Skin of body (tissue), 2 donors: Measurements from ENCODE around the gene WDFY2. TPM values are rescaled to one million over a fixed set of nuclear protein-coding genes. Genes with fewer than 3 reads are reported as not detected.

Source experiments
- DNase-seq: peaks from one replicate; lab custom pipeline; 2025; lab: John Stamatoyannopoulos, UW
- total RNA-seq: library from RNA; depleted of rRNA; stranded (reverse); fragments of >200 nt; gene quantifications from one replicate; pipeline ENCODE4 v1.2.3, GENCODE V29; 2014

WDFY2 gene
- total RNA-seq, 1 donor from 2014 or later = 28.9 TPM

DNA sequence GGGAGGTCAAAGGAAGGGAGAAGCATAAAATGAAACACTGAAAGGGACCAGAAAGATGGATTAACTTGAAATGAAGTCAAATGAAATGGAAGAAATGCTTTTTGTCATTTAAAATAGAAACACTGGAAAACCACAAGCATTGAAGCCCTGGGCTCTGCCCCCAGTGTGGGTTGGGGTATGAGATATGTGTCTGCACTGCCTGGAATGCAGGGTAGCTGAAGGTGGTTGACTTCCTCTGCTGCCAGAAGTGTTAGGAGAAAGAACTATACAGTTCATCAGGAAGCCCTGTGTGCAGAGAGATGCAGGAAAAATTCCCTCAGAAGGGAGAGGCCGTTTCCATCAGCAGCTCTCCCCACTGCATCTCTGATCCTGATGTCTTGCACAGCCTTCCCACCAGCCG lies 150.5 kb downstream of the WDFY2 start:
- DNase-seq = no peak

DNA sequence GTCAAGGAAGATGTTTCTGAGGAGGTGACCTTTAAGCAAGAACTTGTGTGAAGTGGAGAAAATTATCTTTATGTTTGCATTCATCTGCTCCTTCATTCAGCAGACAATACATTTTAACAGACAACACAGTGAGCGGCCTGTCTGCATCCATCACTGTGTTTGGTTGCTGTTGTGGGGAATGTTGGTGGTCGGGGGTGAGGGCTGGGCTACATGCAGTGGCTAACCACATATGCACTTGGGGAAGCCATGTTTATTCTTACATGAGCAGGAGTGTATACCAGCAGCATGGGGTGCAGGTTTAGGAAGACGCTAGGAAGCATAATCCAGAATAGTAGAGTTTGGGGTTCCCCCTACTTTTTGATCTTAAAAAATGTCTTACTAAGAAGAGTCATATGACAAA lies 153.3 kb downstream of the WDFY2 start:
- no peak for DNase-seq

DNA sequence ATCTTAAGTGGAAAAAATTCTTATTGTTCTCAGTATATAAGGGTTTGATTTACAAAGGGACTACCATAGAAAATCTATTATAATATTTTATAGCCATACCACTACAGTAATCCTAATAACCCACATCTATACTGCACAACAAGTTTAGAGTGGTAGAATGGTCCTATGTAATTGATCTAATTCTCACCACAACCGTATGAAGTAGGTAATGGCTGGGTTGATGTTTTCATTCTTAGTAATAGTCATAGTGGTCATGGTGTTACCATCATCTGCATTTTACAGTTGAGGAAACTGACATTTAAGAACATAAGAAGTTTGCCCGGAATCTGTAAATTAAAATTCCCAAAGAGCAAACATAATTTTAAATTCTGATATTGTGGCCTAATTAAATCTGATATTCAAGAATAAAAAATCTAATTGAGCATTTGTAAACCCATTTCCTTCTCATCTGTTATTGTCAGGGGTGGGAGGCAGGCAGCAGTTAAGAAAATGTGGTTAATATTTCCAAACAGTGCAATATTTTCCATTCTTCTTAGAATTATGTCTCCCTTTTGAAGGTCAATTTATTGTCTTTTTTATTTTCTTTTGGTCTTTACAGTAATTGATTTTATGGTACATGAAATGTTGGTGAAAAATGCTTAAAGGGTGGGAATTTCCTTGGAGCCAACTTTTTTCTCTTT lies 154.1 kb downstream of the WDFY2 start:
- no peak for DNase-seq

DNA sequence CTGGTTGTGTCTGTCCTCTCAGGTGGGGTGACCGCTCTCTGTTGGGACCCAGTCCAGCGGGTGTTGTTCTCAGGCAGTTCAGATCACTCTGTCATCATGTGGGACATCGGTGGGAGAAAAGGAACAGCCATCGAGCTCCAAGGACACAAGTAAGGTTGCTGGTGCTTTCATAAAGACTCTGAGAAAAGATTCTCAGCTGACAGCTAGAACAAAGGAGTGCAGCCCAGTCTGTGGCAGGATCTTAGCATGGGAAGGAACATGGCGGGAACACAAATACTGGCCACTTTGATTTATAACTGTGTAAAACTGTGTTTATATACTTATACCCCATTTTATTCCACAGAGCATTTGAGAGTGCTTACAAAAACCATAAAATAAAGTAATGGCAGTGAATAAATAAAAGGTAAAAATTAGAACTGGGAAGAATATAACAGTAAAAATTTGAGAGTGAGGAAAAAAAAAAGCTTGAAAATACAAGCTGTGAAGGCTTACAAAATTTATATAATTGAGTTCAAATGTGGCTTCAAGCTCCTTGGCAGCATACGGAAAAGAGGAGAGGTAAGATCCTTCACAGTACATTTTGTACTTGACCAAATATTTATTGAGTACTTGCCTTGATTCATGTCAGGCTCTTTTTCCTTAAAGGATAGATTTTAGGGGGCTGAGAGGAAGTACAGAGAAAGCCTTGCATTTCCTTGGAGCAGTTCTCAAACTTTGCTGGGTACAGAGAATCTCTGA lies 154.9 kb downstream of the WDFY2 start:
- no peak for DNase-seq

DNA sequence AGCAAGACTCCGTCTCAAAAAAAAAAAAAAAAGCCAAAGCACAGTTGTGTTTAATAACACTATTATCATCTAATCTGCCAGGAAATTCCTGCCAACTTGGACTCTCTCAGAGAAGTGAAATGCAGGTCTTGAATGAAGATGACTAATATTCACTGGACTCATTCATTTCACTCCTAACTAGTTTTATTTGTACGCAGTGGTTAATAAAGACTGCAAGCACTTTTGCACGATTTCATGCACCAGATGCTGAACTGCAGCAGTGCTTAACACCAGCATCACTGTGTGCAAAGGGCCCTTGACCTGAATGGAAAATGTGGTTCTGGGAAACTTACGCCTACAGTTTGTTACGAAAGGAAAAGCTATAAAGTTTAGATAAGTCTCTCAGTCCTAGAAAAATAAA lies 156.4 kb downstream of the WDFY2 start:
- DNase-seq = peak; percentile 3

DNA sequence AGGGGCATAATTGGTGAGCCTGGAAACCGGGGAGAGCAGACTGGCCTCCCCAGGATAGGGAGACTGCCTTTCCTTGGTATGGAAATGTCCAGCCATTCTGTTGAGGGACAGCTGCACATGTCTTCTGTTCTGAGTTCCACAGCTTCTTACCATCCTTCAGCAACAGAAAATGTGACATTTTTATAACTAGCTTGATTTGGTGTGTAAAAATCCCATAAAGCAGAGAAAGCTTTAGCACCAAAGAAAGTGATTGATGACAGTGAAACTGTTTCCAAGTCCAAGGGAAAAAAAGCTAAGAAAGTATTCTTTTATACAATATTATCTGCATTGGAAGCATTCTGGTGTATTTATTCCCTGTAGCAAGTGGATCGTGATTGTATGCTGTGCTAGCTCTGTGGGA lies 157.8 kb downstream of the WDFY2 start:
- no peak for DNase-seq

DNA sequence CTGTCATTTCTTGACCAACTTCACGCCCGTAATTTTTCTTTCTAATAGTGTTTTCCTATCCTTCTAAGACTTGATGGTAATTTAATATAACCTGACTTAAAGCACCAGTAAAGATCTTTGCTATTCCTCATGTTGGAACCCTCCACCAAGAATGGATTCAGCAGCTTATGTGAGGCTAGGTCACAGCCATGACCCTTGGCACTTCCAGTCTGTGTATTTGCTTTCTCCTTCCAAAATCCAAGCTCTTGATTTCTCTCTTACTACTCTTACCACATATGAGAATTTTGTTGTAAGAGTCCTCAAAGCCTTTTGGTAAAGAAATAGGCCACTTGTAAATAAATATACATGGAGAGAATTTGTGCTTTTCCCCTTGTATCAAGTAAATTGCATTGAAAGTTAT lies 158.3 kb downstream of the WDFY2 start:
- DNase-seq = no peak

DNA sequence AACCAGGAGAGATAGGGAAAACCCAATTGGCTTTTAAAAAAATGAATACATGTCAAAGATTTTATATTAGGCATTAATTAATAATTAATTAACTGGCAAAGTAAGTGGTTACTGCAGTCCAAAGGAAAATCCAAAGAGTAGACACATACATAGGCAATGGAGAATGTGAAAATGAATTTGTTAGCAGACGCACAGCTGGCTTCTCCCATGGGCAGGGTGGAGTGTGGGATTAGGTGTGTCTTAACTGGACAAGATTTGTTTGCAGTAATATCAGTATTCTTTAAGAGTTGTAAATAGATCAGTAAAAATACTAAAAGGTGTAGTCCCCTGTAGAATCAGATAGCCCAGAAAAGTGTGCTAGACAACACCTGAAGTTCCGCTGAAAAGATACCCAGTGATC lies 161.0 kb downstream of the WDFY2 start:
- no peak for DNase-seq

DNA sequence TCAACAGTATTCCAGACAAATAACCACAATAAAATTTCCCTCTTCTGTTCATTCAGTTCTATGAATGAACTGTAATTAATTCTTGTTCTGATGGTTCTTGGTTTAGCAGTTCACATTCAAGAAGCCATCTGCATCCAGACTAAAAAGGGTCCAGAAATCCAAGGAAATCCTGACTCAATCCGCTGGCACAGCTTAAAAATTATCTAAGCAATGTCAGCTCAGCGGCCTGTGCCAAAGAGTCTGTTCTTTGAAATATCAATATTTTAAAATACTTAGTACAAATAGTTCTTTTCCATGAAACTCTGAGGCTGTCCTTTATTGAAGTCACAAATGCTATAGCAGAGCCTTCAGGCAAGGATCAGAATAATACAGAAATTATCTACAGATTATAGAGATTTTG lies 162.5 kb downstream of the WDFY2 start:
- DNase-seq = no peak

DNA sequence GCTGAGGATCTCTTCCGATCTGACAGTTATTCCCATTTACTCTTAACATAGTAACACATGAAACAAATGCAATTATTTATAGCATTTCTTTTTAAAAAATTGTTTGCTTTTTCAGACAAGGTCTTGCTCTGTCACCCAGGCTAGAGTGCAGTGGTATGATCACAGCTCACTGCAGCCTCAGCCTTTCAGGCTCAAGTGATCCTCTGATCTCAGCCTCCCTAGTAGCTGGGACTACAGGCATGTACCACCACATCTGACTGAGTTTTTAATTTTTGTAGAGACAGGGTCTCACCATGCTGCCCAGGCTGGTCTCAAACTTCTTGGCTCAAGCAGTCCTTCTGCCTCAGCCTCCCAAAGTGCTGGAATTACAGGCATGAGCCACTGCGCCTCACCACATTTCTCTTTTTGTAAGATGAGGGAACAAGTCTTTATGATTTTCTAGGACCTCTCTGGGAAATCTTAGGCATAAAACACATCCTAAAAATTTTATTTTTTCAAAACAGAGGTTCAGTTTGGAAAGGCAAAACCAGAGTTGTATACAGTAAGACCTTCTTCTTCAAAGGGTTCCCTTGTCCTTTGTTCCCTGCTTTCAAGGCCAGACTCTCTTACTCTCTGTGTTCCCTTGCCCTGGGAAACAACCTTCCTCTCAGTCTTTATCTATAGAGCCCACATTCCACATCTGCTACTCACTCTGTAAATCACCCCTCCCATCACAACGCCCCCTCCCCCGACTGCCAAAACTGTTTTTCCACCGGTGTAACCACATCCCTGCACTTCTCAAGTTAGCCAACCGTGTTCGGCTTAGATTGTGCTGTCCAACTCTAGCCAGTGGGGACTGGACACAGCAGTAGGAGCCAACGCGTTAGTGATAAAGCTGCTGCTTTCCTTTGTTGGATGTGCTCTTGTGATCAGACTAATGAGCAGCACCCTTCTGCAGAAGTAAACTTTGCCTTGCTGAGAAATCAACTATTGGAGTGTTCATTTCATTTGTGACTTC lies 163.5 kb downstream of the WDFY2 start:
- no peak for DNase-seq

DNA sequence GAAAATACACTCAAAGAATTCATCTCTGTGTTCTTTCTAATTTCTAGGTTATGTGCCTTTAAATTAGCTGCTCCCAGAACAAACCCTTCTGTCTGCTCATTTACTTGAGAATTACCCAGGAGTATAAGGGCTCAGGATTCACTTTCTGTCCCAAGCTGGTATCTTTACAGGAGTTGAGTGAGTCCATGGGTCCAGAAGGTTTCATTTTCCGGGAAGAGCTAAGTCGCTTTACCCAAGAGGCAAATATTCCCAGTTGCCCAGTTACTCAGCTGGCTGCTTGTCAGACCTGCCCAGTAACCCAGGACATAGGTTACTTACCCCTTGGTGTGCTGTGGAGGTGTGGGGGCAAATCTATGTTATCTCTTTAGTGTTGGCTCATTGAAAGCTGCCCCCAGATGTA lies 172.4 kb downstream of the WDFY2 start:
- DNase-seq = no peak

DNA sequence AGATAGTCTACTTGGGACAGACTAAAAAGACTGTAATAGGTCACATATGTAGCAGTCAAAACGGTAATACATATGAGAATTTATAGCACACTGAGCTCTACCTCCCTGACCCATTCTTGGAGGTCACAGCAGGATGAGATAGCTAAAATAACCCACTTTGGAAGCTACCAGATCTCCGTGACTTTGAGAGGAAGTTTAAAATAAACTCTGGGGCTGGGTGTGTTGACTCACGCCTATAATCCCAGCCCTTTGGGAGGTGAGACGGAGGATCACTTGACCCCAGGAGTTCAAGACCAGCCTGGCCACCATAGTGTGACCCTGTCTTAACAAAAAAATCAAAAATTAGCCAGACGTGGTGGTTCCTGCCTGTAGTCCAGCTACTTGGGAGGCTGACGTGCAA lies 174.4 kb downstream of the WDFY2 start:
- DNase-seq = no peak

DNA sequence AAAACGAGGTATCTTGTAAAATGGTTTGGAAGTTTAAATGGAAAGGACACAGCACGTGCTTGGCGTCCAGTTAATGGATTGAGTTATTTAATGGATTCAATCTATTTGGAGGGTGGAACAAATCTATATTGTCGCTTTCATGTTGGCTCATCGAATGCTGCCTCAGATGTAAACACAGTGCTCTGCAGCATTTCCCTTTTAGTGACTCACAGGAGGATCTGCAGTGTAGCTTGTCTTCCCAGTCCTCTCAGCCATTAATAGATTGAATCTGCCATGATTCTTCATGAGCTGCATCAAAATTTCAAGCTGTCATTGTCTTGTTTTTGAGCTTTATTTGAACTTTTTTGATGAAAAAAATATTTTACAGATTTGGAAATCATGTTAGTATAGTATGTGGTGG lies 175.0 kb downstream of the WDFY2 start:
- DNase-seq = no peak

DNA sequence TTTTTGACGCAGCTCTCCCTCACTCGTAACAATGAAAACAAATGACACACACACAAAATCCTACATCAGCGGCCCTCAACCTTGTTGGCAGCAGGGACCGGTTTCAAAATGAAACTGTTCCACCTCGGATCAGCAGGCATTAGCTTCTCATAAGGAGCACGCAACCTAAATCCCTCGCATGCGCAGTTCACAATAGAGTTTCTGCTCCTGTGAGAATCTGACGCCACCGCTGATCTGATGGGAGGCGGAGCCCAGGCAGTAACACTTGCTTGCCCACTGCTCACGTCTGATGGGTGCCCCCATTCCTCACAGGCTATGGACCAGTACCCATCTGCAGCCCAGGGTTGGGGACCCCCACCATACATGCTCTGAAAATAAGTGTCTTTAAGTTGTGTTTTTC lies 176.3 kb downstream of the WDFY2 start:
- no peak for DNase-seq

DNA sequence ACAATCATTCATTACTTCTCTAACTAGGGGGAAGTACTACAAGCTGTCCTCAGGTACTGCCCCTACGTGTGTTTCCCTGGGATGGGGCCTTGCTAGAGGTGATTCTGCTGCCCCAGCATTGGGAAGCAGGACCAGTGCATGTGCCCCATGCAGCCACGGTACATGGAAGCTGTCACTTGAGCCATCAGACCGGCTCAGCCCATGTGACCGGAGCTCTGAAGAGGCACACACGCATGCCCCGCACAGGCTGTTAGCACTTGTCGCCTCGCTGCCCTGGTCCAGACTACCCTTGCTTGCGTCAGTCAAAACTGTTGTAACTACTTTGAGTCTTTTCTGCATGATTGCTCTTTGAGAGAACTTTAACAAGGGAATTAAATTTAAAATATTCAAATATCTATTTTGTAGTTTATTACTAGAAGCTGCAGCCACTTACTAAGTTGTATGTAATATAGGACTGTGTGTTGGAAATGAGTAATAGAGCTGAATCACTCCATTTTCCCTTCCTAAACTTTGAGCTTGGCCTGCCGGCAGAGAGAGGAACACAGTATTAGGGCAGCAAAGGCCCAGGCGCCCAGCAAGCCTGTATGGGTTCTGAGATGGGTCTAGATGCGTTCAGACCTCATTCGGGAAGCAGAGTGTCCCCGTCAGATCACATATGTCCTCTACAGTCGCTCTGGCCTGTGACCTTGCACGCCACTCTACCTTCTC lies 177.5 kb downstream of the WDFY2 start:
- DNase-seq = no peak

DNA sequence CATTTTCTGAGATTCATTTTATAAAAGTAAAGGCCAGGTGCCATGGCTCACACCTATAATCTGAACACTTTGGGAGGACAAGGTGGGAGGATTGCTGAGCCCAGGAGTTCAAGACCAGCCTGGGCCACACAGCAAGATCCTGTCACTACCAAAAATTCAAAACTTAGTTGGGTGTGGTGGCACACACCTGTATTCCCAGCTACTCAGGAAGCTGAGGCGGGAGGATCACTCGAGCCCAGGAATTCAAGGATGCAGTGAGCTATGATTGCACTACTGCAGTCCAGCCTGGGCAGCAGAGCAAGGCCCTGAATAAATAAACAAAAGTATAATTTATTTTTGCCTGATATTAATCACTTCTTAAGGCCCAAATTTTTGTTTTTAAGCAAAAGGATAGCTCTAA lies 179.2 kb downstream of the WDFY2 start:
- no peak for DNase-seq

DNA sequence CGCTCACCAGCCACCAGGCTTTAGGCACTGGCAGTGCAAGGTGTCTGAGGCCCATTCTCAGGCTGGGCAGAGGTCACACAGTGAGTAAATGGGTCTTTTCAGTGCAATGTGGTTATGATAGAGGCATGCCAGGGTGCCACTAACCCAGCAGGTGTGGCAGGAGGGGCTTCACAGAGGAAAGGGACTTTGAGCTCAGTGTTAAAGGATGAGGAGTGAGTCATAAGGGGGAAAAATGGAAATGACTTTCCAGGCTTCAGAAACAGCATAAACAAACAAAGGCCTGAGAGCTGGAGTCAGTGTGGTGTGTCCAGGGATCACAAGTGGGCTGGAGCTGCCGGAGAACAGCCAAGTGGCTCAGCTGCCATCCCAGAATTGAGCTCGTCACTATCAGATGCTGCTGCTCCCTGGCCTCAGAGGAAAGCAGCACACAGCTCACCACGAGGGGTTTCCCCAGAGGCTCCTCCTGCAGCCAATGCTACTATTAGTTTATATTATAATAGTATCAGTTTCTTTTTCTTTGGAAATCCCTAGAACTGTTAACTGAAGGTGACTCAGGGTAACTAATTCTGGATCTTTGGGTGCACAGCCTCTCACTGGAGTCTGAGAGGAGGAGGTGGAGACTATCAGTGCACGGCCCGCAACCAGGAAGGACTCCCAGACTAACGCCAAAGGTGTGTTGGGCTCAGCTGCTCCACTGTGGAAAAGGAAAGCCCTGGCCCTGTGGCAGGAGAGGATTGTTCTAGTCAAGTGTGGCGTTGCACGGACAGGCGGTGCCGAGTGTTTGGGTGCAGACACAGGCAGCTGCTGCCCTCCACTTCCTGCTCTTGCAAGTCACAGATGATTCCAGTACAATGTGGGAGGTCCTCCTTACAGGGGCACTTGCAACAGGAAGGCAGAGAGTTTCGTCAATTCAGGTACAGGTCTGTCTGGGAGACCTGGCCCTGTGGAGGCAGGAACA lies 180.2 kb downstream of the WDFY2 start:
- no peak for DNase-seq

DNA sequence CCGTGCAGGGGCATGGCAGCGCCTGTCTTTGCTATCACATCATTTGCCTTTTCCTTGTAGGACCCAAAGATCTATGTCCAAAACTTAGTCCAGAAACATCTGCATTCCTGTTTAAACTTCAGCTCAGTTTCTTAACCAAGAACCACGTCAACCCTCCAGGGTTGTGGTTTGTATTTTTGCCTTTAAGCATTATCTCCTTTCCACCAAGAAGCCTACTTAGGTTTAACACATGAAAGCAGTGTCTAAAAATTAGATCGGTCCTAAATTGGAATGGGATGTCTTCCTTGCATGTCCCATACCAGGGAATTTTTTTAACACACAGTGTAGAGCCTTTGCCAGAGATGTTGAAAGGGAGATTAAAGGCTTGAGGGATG lies 180.9 kb downstream of the WDFY2 start:
- DNase-seq = no peak

DNA sequence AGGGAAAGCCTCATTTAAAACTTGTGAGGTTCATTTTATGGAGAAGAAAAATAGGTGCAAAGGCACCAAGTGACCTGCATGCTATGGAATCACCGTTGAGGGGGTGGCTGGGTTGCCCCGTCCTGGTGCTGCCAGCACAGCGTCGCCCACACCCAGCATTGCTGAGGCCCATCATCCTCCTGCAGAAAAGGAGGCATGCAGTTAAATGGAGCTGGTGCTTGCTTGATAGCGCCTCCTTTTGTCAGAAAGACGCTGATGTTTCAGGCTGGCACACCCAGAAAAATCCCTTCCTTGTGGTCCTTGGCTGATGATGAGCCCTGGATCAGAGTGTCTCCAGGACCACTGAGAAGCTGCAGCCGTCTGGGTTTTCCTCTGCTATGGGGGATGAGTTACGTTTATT lies 182.8 kb downstream of the WDFY2 start:
- DNase-seq = no peak

DNA sequence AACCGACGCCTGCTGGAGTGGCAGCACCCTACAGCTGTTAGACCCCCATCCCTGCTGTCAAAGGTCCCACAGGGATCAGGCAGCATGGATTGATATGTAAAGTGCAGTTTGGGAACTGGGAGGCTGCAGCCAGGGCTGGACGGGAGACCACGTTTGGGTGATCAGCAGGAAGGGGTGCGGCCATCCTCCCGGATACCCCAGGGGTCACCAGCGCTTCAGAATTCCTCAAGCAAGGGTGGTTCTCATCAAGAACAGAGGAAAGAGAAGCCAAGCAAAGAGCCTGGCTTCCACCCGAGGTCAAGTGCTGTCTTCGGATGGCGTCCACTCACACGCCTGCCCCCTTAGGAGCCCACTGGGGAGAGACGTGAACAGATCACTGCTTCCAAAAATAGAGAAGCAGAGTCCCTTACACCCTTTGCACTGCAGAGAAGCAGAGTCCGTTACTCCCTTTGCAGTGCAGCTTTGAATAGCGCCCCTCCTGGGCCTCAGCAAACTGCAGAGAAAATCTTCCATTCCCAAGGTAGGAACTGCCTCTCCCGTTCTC lies 184.2 kb downstream of the WDFY2 start:
- DNase-seq = no peak
